KMS-11 (cell line): ENCODE results near the gene EVA1C.

Experiments
- H2AFZ ChIP-seq: fragments of 200-600 bp; sonication (generic); 2 replicates; pipeline ENCODE4 v1.6.1; 2016; ENCODE audit warnings: antibody characterized with exemption, mixed run types, low read depth
- H3K27ac ChIP-seq: fragments of 200-600 bp; sonication (generic); 2 replicates; pipeline ENCODE4 v1.6.1; 2016; ENCODE audit warnings: mild to moderate bottlenecking, mixed run types
- H3K27me3 ChIP-seq: fragments of 200-600 bp; sonication (generic); 2 replicates; pipeline ENCODE4 v1.6.1; 2017; ENCODE audit warnings: mild to moderate bottlenecking, low read depth, mixed run types, moderate library complexity; ENCODE audit not compliant: insufficient read depth
- H3K36me3 ChIP-seq: fragments of 200-600 bp; sonication (generic); 2 replicates; pipeline ENCODE4 v1.6.1; 2017; ENCODE audit warnings: mild to moderate bottlenecking, mixed run types; ENCODE audit not compliant: insufficient read depth
- H3K4me1 ChIP-seq: fragments of 200-600 bp; sonication (generic); 2 replicates; pipeline ENCODE4 v1.6.1; 2016; ENCODE audit warnings: mild to moderate bottlenecking, low read depth, mixed run types; ENCODE audit not compliant: poor library complexity, severe bottlenecking
- H3K4me2 ChIP-seq: fragments of 200-600 bp; sonication (generic); 2 replicates; pipeline ENCODE4 v1.7.0; 2016; ENCODE audit warnings: mild to moderate bottlenecking, mixed run types
- H3K4me3 ChIP-seq: fragments of 200-600 bp; sonication (generic); IDR thresholded peaks from 2 replicates; pipeline ENCODE4 v1.6.1; 2017; ENCODE audit warnings: low read depth, low read length, mixed read lengths; ENCODE audit not compliant: insufficient read depth
- H3K79me2 ChIP-seq: fragments of 200-600 bp; sonication (generic); 2 replicates; pipeline ENCODE4 v1.6.1; 2016; ENCODE audit warnings: low read depth, mixed run types; ENCODE audit not compliant: insufficient read depth
- H3K9ac ChIP-seq: fragments of 200-600 bp; sonication (generic); 2 replicates; pipeline ENCODE4 v1.6.1; 2016; ENCODE audit warnings: mild to moderate bottlenecking, mixed run types
- H4K20me1 ChIP-seq: fragments of 200-600 bp; sonication (generic); 2 replicates; pipeline ENCODE4 v1.6.1; 2016; ENCODE audit warnings: mild to moderate bottlenecking, mixed run types; ENCODE audit not compliant: insufficient read depth
- TF ChIP-seq, protein P1 (sequence below): fragments of 200-600 bp; sonication (generic); conservative IDR thresholded peaks from 2 replicates; pipeline ENCODE4 v1.6.1; 2017; ENCODE audit warnings: low read depth, mild to moderate bottlenecking, antibody characterized with exemption, low read length, moderate library complexity, mixed read lengths

The EVA1C gene

DNA sequence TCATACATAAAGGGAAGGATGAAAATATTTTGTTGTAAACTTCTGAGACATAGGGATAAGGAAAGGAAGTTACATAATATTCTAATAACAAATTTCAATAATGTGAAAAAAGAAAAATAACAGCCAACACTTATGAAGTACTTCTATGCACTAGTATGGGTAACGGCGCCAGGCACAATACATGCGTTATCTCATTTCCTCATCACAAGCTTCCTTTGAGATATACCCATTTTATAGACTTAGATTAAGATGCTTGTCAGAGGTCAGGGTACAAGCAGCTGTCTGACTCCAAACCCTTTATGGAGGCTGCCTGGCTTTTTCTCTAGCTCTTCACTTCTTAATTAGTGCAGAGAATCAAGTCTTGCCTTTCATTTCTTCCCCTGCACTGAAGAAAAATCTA lies 131.5 kb downstream of the EVA1C start:
- H3K4me1 ChIP-seq, result no peaks in the 10 kb centered on the region
- no peaks in the 10 kb centered on the region for H3K79me2 ChIP-seq
- TF ChIP-seq, protein P1, sequence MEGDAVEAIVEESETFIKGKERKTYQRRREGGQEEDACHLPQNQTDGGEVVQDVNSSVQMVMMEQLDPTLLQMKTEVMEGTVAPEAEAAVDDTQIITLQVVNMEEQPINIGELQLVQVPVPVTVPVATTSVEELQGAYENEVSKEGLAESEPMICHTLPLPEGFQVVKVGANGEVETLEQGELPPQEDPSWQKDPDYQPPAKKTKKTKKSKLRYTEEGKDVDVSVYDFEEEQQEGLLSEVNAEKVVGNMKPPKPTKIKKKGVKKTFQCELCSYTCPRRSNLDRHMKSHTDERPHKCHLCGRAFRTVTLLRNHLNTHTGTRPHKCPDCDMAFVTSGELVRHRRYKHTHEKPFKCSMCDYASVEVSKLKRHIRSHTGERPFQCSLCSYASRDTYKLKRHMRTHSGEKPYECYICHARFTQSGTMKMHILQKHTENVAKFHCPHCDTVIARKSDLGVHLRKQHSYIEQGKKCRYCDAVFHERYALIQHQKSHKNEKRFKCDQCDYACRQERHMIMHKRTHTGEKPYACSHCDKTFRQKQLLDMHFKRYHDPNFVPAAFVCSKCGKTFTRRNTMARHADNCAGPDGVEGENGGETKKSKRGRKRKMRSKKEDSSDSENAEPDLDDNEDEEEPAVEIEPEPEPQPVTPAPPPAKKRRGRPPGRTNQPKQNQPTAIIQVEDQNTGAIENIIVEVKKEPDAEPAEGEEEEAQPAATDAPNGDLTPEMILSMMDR, result no peak
- no peak overlapping the region for H3K9ac ChIP-seq
- H3K36me3 ChIP-seq, result no peaks in the 10 kb centered on the region
- H3K4me2 ChIP-seq, result no peak overlapping the region
- H3K4me3 ChIP-seq, result no peak overlapping the region
- no peak overlapping the region for H2AFZ ChIP-seq
- H3K27me3 ChIP-seq, result no peaks in the 10 kb centered on the region
- no peak overlapping the region for H3K27ac ChIP-seq
- no peaks in the 10 kb centered on the region for H4K20me1 ChIP-seq

DNA sequence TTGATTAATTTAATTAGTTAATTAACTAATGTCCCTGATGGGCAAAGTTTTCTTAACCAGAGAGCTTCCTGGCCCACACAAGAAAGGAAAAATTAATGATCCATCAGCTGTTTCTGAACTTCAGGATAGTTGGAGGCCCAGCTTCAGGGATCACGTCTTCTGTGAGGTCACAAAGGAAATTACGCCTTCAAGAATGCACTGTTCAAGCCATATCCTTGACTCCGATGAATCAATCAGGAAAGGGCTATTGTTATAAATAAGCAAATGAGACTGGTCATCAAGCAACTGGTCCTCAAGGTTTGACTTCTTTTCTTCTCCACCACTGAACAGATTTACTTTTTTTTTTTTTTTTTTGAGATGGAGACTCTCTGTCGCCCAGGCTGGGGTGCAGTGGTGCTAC lies 132.2 kb downstream of the EVA1C start:
- Histone ChIP-seq H3K27ac (no peak overlapping the region), H4K20me1 (no peaks in the 10 kb centered on the region), H3K4me2 (no peak overlapping the region), H3K9ac (no peak overlapping the region), H3K27me3 (no peaks in the 10 kb centered on the region), H2AFZ (no peak overlapping the region), H3K79me2 (no peaks in the 10 kb centered on the region), H3K4me3 (no peak overlapping the region), H3K36me3 (no peaks in the 10 kb centered on the region), H3K4me1 (no peaks in the 10 kb centered on the region)
- TF ChIP-seq, protein P1, result no peak

DNA sequence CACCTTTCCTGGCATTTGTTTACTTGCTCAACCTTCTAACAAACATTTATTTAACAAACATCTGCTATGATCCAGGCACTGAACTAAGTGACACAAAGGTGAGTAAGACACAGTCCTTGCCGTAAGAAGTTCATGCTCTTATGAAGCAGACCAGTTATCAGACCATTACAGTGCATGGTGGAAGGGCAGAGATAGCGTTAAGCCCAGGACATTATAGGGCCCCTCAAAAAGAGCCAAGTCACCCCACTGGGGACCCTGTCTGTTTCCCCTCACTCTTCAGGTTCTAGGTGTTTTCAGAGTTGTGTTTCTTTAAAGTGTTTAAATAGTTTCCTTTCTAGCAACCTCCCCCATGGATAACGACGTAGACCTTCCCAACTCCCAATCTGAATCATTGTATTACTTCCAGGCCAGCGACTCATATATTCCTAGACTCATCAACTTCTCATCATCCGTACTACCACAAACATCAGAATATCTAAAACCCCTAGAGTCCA lies 133.5 kb downstream of the EVA1C start:
- TF ChIP-seq, protein P1, result no peak
- no peak overlapping the region for H3K27ac ChIP-seq
- no peak overlapping the region for H3K4me3 ChIP-seq
- H2AFZ ChIP-seq, result no peak overlapping the region
- no peak overlapping the region for H3K4me2 ChIP-seq
- no peaks in the 10 kb centered on the region for H4K20me1 ChIP-seq
- H3K36me3 ChIP-seq, result no peaks in the 10 kb centered on the region
- no peak overlapping the region for H3K9ac ChIP-seq
- H3K79me2 ChIP-seq, result no peaks in the 10 kb centered on the region
- H3K27me3 ChIP-seq, result no peaks in the 10 kb centered on the region
- H3K4me1 ChIP-seq, result no peaks in the 10 kb centered on the region

DNA sequence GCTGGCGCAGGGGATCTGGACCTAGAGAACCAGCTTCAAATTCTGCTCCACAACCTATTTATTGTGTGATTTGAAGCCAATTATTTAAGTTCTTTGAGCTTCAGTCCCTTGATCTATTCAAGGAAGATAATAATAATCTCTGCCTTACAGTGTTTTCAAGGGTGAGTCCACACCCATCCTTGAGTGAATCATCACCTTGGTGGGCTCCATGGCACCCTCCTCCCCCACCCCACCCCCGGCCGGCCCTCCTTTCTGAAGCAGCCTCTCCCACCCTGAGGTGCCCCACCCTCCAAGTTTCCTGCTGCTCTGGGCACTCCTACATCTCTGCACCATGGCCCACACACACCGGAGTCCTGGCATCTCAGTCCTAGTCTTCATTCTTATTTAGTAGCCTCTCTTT lies 134.5 kb downstream of the EVA1C start:
- H3K4me3 ChIP-seq, result no peak overlapping the region
- no peak overlapping the region for H2AFZ ChIP-seq
- no peaks in the 10 kb centered on the region for H3K4me1 ChIP-seq
- H3K27ac ChIP-seq, result no peak overlapping the region
- H3K79me2 ChIP-seq, result no peaks in the 10 kb centered on the region
- no peak overlapping the region for H3K4me2 ChIP-seq
- no peaks in the 10 kb centered on the region for H3K27me3 ChIP-seq
- no peaks in the 10 kb centered on the region for H4K20me1 ChIP-seq
- TF ChIP-seq, protein P1, result no peak
- H3K36me3 ChIP-seq, result no peaks in the 10 kb centered on the region
- no peak overlapping the region for H3K9ac ChIP-seq

DNA sequence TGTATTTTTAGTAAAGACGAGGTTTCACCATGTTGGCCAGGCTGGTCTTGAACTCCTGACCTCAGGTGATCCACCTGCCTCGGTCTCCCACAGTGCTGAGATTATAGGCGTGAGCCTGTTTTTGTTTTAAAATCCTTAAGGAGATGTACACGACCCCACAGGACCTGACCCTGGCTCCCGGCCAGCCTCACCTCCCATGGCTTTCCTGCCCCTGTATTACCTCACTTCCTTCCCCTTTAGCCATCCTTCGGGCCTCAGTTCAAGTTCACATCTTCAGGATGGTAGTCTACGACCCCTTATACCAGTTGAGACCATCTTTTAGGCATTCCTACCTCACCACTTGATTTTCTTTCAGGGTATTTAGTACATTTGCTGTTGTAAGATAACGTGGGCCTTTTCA lies 136.5 kb downstream of the EVA1C start:
- Histone ChIP-seq H3K36me3 (no peaks in the 10 kb centered on the region), H4K20me1 (no peaks in the 10 kb centered on the region), H3K9ac (no peak overlapping the region), H3K27me3 (no peaks in the 10 kb centered on the region), H3K79me2 (no peaks in the 10 kb centered on the region), H3K4me2 (no peak overlapping the region), H3K4me1 (no peaks in the 10 kb centered on the region), H3K27ac (no peak overlapping the region), H3K4me3 (no peak overlapping the region), H2AFZ (no peak overlapping the region)
- TF ChIP-seq, protein P1, result no peak
